Neural cell (in vitro differentiated cells): ENCODE data around the gene APOBEC3A.

Experiments
- CTCF ChIP-seq: fragments of 450-650 bp; IDR thresholded peaks from 2 replicates; pipeline ENCODE4 v1.5.1; 2014; ENCODE audit warnings: antibody characterized with exemption, mild to moderate bottlenecking, moderate library complexity; ENCODE audit not compliant: poor library complexity, severe bottlenecking
- EP300 ChIP-seq: fragments of 450-650 bp; conservative IDR thresholded peaks from 2 replicates; pipeline ENCODE4 v1.6.1; 2014; ENCODE audit warnings: antibody characterized with exemption, mild to moderate bottlenecking, moderate library complexity; ENCODE audit not compliant: poor library complexity, severe bottlenecking
- EZH2 ChIP-seq: fragments of 200-600, 300-800 bp; shearing (Covaris generic), sonication (generic); IDR thresholded peaks from 2 replicates; pipeline ENCODE4 v1.6.1; 2014; ENCODE audit warnings: antibody characterized with exemption, low read length, borderline replicate concordance, mild to moderate bottlenecking; ENCODE audit not compliant: insufficient read depth, poor library complexity, severe bottlenecking
- MXI1 ChIP-seq: fragments of 450-650 bp; conservative IDR thresholded peaks from 2 replicates; pipeline ENCODE4 v1.6.1; 2014; ENCODE audit warnings: antibody characterized with exemption, mild to moderate bottlenecking; ENCODE audit not compliant: poor library complexity, severe bottlenecking
- POLR2AphosphoS5 ChIP-seq: IDR thresholded peaks from 2 replicates; pipeline ENCODE4 v1.6.1; 2012
- REST ChIP-seq: IDR thresholded peaks from 2 replicates; pipeline ENCODE4 v1.6.1; 2012; ENCODE audit warnings: borderline replicate concordance
- TAF1 ChIP-seq: IDR thresholded peaks from 2 replicates; pipeline ENCODE4 v1.6.1; 2012; ENCODE audit warnings: low read depth

DNA sequence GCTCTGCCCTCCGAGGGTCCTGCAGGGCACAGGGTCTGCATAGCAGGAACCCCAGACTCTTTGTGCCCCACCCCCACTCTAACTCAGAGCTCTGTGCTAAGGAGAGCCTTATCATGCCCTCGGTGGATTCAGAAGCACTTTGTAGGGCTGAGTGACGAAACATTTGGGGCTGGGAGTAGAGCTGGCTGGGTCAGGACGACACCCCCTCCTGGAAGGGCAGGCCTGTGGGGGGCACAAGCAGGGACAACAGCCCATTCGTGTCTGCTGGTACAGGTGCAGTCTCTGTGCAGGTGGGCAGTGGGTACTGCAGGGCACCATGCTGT is 8.9 kb downstream of the APOBEC3A start:
- TF ChIP-seq TAF1 (no peak), CTCF (no peak), EP300 (no peak), EZH2 (no peak), MXI1 (no peak), POLR2AphosphoS5 (no peak), REST (no peak)
